Thyroid gland (tissue), 4 donors: ENCODE results near the gene KRTAP4-8.

Experiments used
- POLR2A ChIP-seq, 2 donors: fragments of 450-650 bp; IDR thresholded peaks; one replicate each; pipeline ENCODE4 v1.6.1; 2017; ENCODE audit warnings: antibody characterized with exemption in 2 of 2, mild to moderate bottlenecking in 2 of 2, moderate library complexity in 1 of 2
- TF ChIP-seq, protein P1 (sequence below), 6 experiments: fragments of 200-600 bp in 3 of 6; fragments of 450-650 bp in 3 of 6; sonication (generic) in 3 of 6; IDR thresholded peaks; one replicate each; pipeline ENCODE4 v1.5.1; 2016 to 2019; ENCODE audit warnings: antibody characterized with exemption in 6 of 6, mild to moderate bottlenecking in 2 of 6, inconsistent platforms in 1 of 6, moderate library complexity in 1 of 6

DNA sequence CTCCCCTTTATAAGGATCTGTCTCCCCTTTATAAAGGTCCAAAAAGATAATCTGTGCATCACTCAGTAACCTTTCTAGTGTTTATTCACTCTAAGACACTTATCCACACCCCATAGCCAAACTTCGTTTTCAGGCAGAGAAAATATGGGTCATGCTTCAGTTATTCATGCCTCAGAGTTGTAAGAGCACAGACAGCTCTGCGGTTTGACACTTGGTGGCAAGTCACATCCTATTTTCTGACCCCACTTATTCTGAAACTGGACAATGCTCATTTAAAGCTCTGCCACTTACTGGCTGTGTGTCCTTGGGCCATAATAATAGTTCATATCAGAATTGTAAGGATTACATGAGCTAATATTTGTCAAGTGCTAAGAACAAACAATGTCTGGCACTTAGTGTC lies 48.8 kb downstream of the KRTAP4-8 start:
- TF ChIP-seq, protein P1, sequence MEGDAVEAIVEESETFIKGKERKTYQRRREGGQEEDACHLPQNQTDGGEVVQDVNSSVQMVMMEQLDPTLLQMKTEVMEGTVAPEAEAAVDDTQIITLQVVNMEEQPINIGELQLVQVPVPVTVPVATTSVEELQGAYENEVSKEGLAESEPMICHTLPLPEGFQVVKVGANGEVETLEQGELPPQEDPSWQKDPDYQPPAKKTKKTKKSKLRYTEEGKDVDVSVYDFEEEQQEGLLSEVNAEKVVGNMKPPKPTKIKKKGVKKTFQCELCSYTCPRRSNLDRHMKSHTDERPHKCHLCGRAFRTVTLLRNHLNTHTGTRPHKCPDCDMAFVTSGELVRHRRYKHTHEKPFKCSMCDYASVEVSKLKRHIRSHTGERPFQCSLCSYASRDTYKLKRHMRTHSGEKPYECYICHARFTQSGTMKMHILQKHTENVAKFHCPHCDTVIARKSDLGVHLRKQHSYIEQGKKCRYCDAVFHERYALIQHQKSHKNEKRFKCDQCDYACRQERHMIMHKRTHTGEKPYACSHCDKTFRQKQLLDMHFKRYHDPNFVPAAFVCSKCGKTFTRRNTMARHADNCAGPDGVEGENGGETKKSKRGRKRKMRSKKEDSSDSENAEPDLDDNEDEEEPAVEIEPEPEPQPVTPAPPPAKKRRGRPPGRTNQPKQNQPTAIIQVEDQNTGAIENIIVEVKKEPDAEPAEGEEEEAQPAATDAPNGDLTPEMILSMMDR (IDR thresholded peaks at IDR 0.05) = no peak
- TF ChIP-seq POLR2A (IDR thresholded peaks at IDR 0.05) = no peak
